SK-N-SH (cell line): ENCODE data around the gene GPR183. TPM values are rescaled to one million over a fixed set of nuclear protein-coding genes. Genes with fewer than 3 reads are reported as not detected.
A peak's percentile ranks its signal among the peaks of the same experiment; 100 is the strongest.

ENCODE experiments used
- CTCF ChIA-PET: fragments of 300-600, 350-600 bp; formaldehyde crosslinking; extraction: SDS; loops from one replicate; lab custom pipeline; 2021; lab: Yijun Ruan, JAX
- POLR2A ChIA-PET: fragments of 350-600 bp; sonication (Branson Sonifier 250); formaldehyde crosslinking; extraction: SDS; loops from one replicate; lab custom pipeline; 2020; ENCODE audit warnings: antibody characterized with exemption, inconsistent platforms; lab: Yijun Ruan, JAX
- DNase-seq: peaks from one replicate; pipeline ENCODE4 v3.0.0; 2012
- H2AFZ ChIP-seq: fragments of 200-600 bp; sonication (generic); 2 replicates; pipeline ENCODE4 v1.8.1; 2016; ENCODE audit warnings: antibody characterized with exemption, mild to moderate bottlenecking, low read depth
- H3F3A ChIP-seq: fragments of 200-600 bp; sonication (generic); replicated peaks from 2 replicates; pipeline ENCODE3; 2016; ENCODE audit warnings: antibody characterized with exemption, mild to moderate bottlenecking; ENCODE audit not compliant: insufficient read depth
- H3K27ac ChIP-seq, 2 experiments: fragments of 200-500 bp in 1 of 2; fragments of 200-600 bp in 1 of 2; sonication (Bioruptor generic) in 1 of 2; sonication (generic), shearing (Covaris generic) in 1 of 2; 2 replicates each; pipeline versions ENCODE4 v1.5.1 to v1.6.1; 2014 to 2016; ENCODE audit warnings: low read depth in 2 of 2, inconsistent platforms in 1 of 2, low read length in 1 of 2, mild to moderate bottlenecking in 1 of 2, mixed read lengths in 1 of 2
- H3K27me3 ChIP-seq: fragments of 200-600 bp; sonication (generic), shearing (Covaris generic); 2 replicates; pipeline ENCODE4 v1.6.1; 2016; ENCODE audit warnings: mixed run types; ENCODE audit not compliant: insufficient read depth
- H3K36me3 ChIP-seq, 2 experiments: fragments of 200-500 bp in 1 of 2; fragments of 200-600 bp in 1 of 2; sonication (Bioruptor generic) in 1 of 2; sonication (generic) in 1 of 2; replicated peaks in 1 of 2; 2 replicates each; pipeline versions ENCODE3 to v1.5.1; 2014 to 2016; ENCODE audit warnings: low read length in 1 of 2, mild to moderate bottlenecking in 1 of 2; ENCODE audit not compliant: insufficient read depth in 2 of 2, control insufficient read depth in 1 of 2
- H3K4me1 ChIP-seq, 2 experiments: fragments of 200-500 bp in 1 of 2; fragments of 200-600 bp in 1 of 2; sonication (Bioruptor generic) in 1 of 2; sonication (generic), shearing (Covaris generic) in 1 of 2; 2 replicates each; pipeline versions ENCODE4 v1.5.1 to v1.6.1; 2014 to 2016; ENCODE audit warnings: low read depth in 1 of 2, low read length in 1 of 2, mixed run types in 1 of 2; ENCODE audit not compliant: insufficient read depth in 2 of 2, control insufficient read depth in 1 of 2
- H3K4me2 ChIP-seq: fragments of 200-600 bp; sonication (generic), shearing (Covaris generic); 2 replicates; pipeline ENCODE4 v1.6.1; 2017; ENCODE audit warnings: mixed run types
- H3K4me3 ChIP-seq, 2 experiments: fragments of 200-500 bp in 1 of 2; fragments of 200-600 bp in 1 of 2; sonication (Bioruptor generic) in 1 of 2; sonication (generic), shearing (Covaris generic) in 1 of 2; 2 replicates each; pipeline versions ENCODE4 v1.5.1 to v1.8.1; 2014 to 2016; ENCODE audit warnings: low read depth in 2 of 2, inconsistent platforms in 1 of 2, low read length in 1 of 2, mild to moderate bottlenecking in 1 of 2, mixed read lengths in 1 of 2, moderate library complexity in 1 of 2
- H3K79me2 ChIP-seq: fragments of 200-600 bp; sonication (generic); 2 replicates; pipeline ENCODE4 v1.8.1; 2017; ENCODE audit warnings: mild to moderate bottlenecking; ENCODE audit not compliant: insufficient read depth
- H3K9ac ChIP-seq: fragments of 200-600 bp; sonication (generic); 2 replicates; pipeline ENCODE4 v1.6.1; 2017; ENCODE audit warnings: mixed run types
- H3K9me2 ChIP-seq: fragments of 200-600 bp; sonication (generic); 2 replicates; pipeline ENCODE4 v1.6.1; 2017; ENCODE audit warnings: mixed run types
- H3K9me3 ChIP-seq: fragments of 200-600 bp; sonication (generic); 2 replicates; pipeline ENCODE4 v1.6.1; 2017; ENCODE audit warnings: mixed run types, mild to moderate bottlenecking, moderate library complexity
- H4K20me1 ChIP-seq: fragments of 200-600 bp; sonication (generic); 2 replicates; pipeline ENCODE4 v1.6.1; 2017; ENCODE audit warnings: mild to moderate bottlenecking, mixed run types; ENCODE audit not compliant: insufficient read depth
- EP300 ChIP-seq, 2 experiments: IDR thresholded peaks; 2 replicates each; pipeline versions ENCODE4 v1.4.0 to v1.6.1; 2012; ENCODE audit warnings: borderline replicate concordance in 1 of 2, low read depth in 1 of 2, low read length in 1 of 2
- FOSL2 ChIP-seq: IDR thresholded peaks from 2 replicates; pipeline ENCODE4 v1.4.0; 2012; ENCODE audit warnings: low read depth, mild to moderate bottlenecking, moderate library complexity, borderline replicate concordance
- FOXJ3 ChIP-seq: sonication (generic); formaldehyde crosslinking; IDR thresholded peaks from 2 replicates; pipeline ENCODE4 v1.5.1; 2020; ENCODE audit warnings: mild to moderate bottlenecking, missing genetic modification reagents
- JUND ChIP-seq: IDR thresholded peaks from 2 replicates; pipeline ENCODE4 v1.4.0; 2012
- MAX ChIP-seq: IDR thresholded peaks from 2 replicates; pipeline ENCODE4 v1.4.0; 2012; ENCODE audit warnings: low read depth
- NFIC ChIP-seq: IDR thresholded peaks from 2 replicates; pipeline ENCODE4 v1.4.0; 2012; ENCODE audit warnings: borderline replicate concordance
- POLR2AphosphoS5 ChIP-seq: IDR thresholded peaks from 2 replicates; pipeline ENCODE4 v1.6.1; 2012; ENCODE audit warnings: low read depth, low read length
- RCOR1 ChIP-seq: fragments of 150-350 bp; IDR thresholded peaks from 2 replicates; pipeline ENCODE4 v1.6.1; 2017; ENCODE audit warnings: antibody characterized with exemption, low read length
- RFX5 ChIP-seq: IDR thresholded peaks from 2 replicates; pipeline ENCODE4 v1.6.1; 2012; ENCODE audit warnings: mild to moderate bottlenecking, improper control_type of control experiment, low read length
- SMC3 ChIP-seq: IDR thresholded peaks from 2 replicates; pipeline ENCODE4 v1.6.1; 2012; ENCODE audit warnings: low read depth, low read length, improper control_type of control experiment
- USF1 ChIP-seq: IDR thresholded peaks from 2 replicates; pipeline ENCODE4 v1.4.0; 2012; ENCODE audit warnings: low read depth, borderline replicate concordance
- ZBTB33 ChIP-seq: IDR thresholded peaks from 2 replicates; pipeline ENCODE4 v1.4.0; 2012; ENCODE audit warnings: low read depth, borderline replicate concordance
- WGBS: methylation state at CpG from one replicate; pipeline ENCODE4 v1.1.6; 2017; ENCODE audit warnings: low lambda C conversion rate; 5-methylcytosine and 5-hydroxymethylcytosine counted together
- polyA plus RNA-seq, 3 experiments: library from polyadenylated mRNA; depleted of rRNA; stranded (reverse); fragments of >200 nt; gene quantifications; 2 replicates each; pipeline ENCODE4 v1.2.3, GENCODE V29; 2012

Gene GPR183
- polyA plus RNA-seq, 1 of the 3 experiments (the other 2 are of a cell fraction), result 0.07 TPM

- H3K27ac ChIP-seq, result peak overlapping the region in 1 of 2 experiments; percentile 60; a peak in 2 of 4 replicates
- no peak for DNase-seq
- H3K4me3 ChIP-seq, result no peak overlapping the region
- peaks cover 6 to 7% of the 10 kb centered on the region in 2 experiments; a peak in 3 of 4 replicates for H3K4me1 ChIP-seq
- H3K4me2 ChIP-seq, result no peak overlapping the region
- H3K27me3 ChIP-seq, result no peaks in the 10 kb centered on the region
- POLR2A ChIA-PET, result no interaction called here
- H4K20me1 ChIP-seq, result peaks cover 5% of the 10 kb centered on the region; the same call in 1 of the 2 replicates
- peaks cover 3 to 8% of the 10 kb centered on the region in 2 experiments for H3K36me3 ChIP-seq
- no peak overlapping the region for H3K9ac ChIP-seq
- H3K9me2 ChIP-seq, result no peaks in the 10 kb centered on the region
- no peak overlapping the region for H2AFZ ChIP-seq
- 87% methylated on average over 1 of the region's 1 CpG for WGBS
- no peaks in the 10 kb centered on the region for H3K9me3 ChIP-seq
- peaks cover 11% of the 10 kb centered on the region for H3F3A ChIP-seq
- no peak for TF ChIP-seq EP300 (IDR thresholded peaks at IDR 0.05; ENCODE audit: borderline replicate concordance in 1 of 2, low read depth in 1 of 2, low read length in 1 of 2)
- no peak for TF ChIP-seq POLR2AphosphoS5
- CTCF ChIA-PET, result interaction anchor here (1.1 to 7.8 kb wide), 4 partner anchors 13 to 154 kb away, joined by 3 to 38 read pairs (median 14); no protein-coding TSS in a partner anchor
- no peaks in the 10 kb centered on the region for H3K79me2 ChIP-seq
Observed at GRCh38 chr13:99282264-99283231, 24.7 kb downstream of the GPR183 start.

GRCh38 chr13:99281811-99282263, 25.4 kb downstream of the GPR183 start:
- H3K27me3 ChIP-seq, result no peaks in the 10 kb centered on the region
- ChIA-PET POLR2A (no interaction called here), CTCF (interaction anchor here (1.1 to 7.8 kb wide), 3 partner anchors 12 to 155 kb away, joined by 3 to 38 read pairs (median 25); no protein-coding TSS in a partner anchor)
- peaks cover 6 to 7% of the 10 kb centered on the region in 2 experiments; a peak in 3 of 4 replicates for H3K4me1 ChIP-seq
- H3K9me2 ChIP-seq, result no peaks in the 10 kb centered on the region
- DNase-seq, result no peak
- H3K4me2 ChIP-seq, result no peak overlapping the region
- no peaks in the 10 kb centered on the region for H3K9me3 ChIP-seq
- TF ChIP-seq USF1 (no peak), RCOR1 (no peak), EP300 (IDR thresholded peaks at IDR 0.05; ENCODE audit: borderline replicate concordance in 1 of 2, low read depth in 1 of 2, low read length in 1 of 2) (no peak), FOXJ3 (CRISPR knock-in tag) (no peak)
- peaks cover 0 to 8% of the 10 kb centered on the region in 2 experiments for H3K36me3 ChIP-seq
- peaks cover 11% of the 10 kb centered on the region for H3F3A ChIP-seq
- no peaks in the 10 kb centered on the region for H3K79me2 ChIP-seq
- H4K20me1 ChIP-seq, result peaks cover 5% of the 10 kb centered on the region; the same call in 1 of the 2 replicates
- H3K27ac ChIP-seq, result peak overlapping the region in 1 of 2 experiments; percentile 60; a peak in 1 of 4 replicates
- H2AFZ ChIP-seq, result no peak overlapping the region
- H3K4me3 ChIP-seq, result no peak overlapping the region
- WGBS, result 92% methylated on average over 5 of the region's 5 CpGs
- no peak overlapping the region for H3K9ac ChIP-seq

- no peak for DNase-seq
- Histone ChIP-seq H3K36me3 (peaks cover 0 to 8% of the 10 kb centered on the region in 2 experiments), H3K27me3 (no peaks in the 10 kb centered on the region), H3K9ac (no peak overlapping the region), H3K79me2 (peaks cover 3% of the 10 kb centered on the region; the same call in 1 of the 2 replicates), H3K9me3 (no peaks in the 10 kb centered on the region), H3F3A (peaks cover 11% of the 10 kb centered on the region), H3K4me1 (peaks cover 3 to 7% of the 10 kb centered on the region in 2 experiments; a peak in 3 of 4 replicates), H2AFZ (no peak overlapping the region), H3K4me2 (no peak overlapping the region), H3K27ac (no peak overlapping the region), H3K4me3 (no peak overlapping the region), H4K20me1 (peaks cover 5% of the 10 kb centered on the region; the same call in 1 of the 2 replicates), H3K9me2 (no peaks in the 10 kb centered on the region)
- POLR2A ChIA-PET, result no interaction called here
- TF ChIP-seq MAX (no peak), JUND (no peak), FOXJ3 (CRISPR knock-in tag) (no peak), NFIC (no peak), ZBTB33 (no peak), SMC3 (no peak), FOSL2 (no peak), RFX5 (no peak)
- 81% methylated on average over 3 of the region's 3 CpGs for WGBS
- CTCF ChIA-PET, result interaction anchor here (0.6 to 7.8 kb wide), 7 partner anchors 11 to 1364 kb away, joined by 3 to 38 read pairs (median 3); no protein-coding TSS in a partner anchor
Observed at GRCh38 chr13:99280166-99280565, 27.0 kb downstream of the GPR183 start.
